ENCODE data around the gene CCL18. TPM values are rescaled to one million over a fixed set of nuclear protein-coding genes. Genes with fewer than 3 reads are reported as not detected.
"Not testable (repeated sequence)": the region's sequence is repeated elsewhere in the genome, so short reads cannot be mapped to it uniquely, and the experiment has no call there.

CCL18 gene
- total RNA-seq, 1 donor from 2014 or later, result not detected

DNA sequence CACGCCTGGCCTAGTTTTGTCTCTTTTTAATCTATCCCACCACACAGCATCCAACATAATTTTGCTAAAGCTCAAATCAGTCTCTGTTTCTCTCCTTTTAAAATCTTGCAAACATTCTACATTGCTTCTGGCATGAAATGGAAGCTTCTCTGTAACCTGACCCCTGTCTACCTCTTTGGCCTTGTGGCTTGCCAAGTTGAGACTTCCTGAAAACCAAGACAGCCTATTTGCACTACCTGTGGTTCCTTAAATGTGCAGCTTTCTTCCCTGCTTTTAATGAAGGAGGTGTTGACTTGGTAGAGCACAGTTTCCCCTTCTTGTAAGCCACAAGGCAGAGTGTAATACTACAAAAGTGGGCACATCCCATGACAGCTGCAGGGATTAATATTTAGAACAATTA lies 31.9 kb downstream of the CCL18 start:
- Mint-ChIP-seq H3K27ac (no peak overlapping the region), H3K9me3 (ENCODE audit: low read depth) (no peaks in the 10 kb centered on the region), H3K36me3 (ENCODE audit: insufficient read depth) (no peaks in the 10 kb centered on the region), H3K27me3 (peaks cover 6% of the 10 kb centered on the region), H3K4me1 (ENCODE audit: low read depth) (no peaks in the 10 kb centered on the region), H3K4me3 (ENCODE audit: low read depth) (no peak overlapping the region)
- no peak for DNase-seq (ENCODE audit: low spot score, unreplicated experiment)
- TF ChIP-seq, protein P1, sequence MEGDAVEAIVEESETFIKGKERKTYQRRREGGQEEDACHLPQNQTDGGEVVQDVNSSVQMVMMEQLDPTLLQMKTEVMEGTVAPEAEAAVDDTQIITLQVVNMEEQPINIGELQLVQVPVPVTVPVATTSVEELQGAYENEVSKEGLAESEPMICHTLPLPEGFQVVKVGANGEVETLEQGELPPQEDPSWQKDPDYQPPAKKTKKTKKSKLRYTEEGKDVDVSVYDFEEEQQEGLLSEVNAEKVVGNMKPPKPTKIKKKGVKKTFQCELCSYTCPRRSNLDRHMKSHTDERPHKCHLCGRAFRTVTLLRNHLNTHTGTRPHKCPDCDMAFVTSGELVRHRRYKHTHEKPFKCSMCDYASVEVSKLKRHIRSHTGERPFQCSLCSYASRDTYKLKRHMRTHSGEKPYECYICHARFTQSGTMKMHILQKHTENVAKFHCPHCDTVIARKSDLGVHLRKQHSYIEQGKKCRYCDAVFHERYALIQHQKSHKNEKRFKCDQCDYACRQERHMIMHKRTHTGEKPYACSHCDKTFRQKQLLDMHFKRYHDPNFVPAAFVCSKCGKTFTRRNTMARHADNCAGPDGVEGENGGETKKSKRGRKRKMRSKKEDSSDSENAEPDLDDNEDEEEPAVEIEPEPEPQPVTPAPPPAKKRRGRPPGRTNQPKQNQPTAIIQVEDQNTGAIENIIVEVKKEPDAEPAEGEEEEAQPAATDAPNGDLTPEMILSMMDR (IDR thresholded peaks at IDR 0.05; ENCODE audit: unreplicated experiment), result no peak

DNA sequence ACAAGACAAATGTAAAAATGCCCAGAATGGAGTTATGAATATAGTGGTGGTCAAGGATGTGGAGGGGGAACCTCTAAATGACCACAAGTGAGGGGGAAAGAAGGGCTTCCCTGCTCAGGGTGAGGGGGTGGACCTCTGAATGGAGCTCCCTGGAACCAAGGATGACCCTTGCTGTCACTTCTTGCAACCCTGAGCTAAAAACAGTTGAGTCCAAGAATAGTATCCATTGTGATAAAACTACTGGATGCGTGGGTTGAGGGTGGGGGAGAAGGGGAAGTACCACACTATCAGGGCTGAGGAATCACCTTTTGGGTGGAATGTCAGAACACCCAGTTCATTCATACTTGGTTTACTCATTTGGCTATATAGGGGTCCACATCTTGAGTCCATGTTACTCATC lies 34.9 kb downstream of the CCL18 start:
- not testable (repeated sequence) for H3K4me3 Mint-ChIP-seq (ENCODE audit: low read depth); DNase-seq (ENCODE audit: low spot score, unreplicated experiment); H3K27ac Mint-ChIP-seq; H3K36me3 Mint-ChIP-seq (ENCODE audit: insufficient read depth); H3K27me3 Mint-ChIP-seq; H3K9me3 Mint-ChIP-seq (ENCODE audit: low read depth); H3K4me1 Mint-ChIP-seq (ENCODE audit: low read depth)

- H3K9me3 Mint-ChIP-seq (ENCODE audit: low read depth); H3K27ac Mint-ChIP-seq; H3K4me1 Mint-ChIP-seq (ENCODE audit: low read depth); H3K36me3 Mint-ChIP-seq (ENCODE audit: insufficient read depth); DNase-seq (ENCODE audit: low spot score, unreplicated experiment); H3K4me3 Mint-ChIP-seq (ENCODE audit: low read depth): not testable (repeated sequence)
- H3K27me3 Mint-ChIP-seq, result peaks cover 23% of the 10 kb centered on the region
Measured at GRCh38 chr17:36103401-36103975, 39.4 kb downstream of the CCL18 start, which contains the start of gene CCL4. Gene CCL4 (plus strand): TSS chr17:36103827. CDS start chr17:36103906, 79 bp downstream.

DNA sequence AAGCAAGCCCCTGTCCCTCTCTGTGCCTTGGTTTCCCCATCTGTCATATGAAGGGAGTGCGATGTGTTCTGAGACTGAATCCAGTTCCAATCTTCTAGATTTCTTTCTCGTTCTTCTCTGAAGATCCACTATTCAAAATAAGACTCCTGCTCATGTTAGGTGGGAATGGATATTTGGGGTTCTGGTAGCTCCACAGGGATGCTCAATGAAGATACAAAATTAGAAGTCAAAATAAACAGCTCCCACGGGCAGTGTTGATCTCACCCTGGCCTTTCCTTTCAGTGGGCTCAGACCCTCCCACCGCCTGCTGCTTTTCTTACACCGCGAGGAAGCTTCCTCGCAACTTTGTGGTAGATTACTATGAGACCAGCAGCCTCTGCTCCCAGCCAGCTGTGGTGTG lies 40.2 kb downstream of the CCL18 start:
- H3K27ac Mint-ChIP-seq; DNase-seq (ENCODE audit: low spot score, unreplicated experiment); H3K4me3 Mint-ChIP-seq (ENCODE audit: low read depth); H3K36me3 Mint-ChIP-seq (ENCODE audit: insufficient read depth); H3K9me3 Mint-ChIP-seq (ENCODE audit: low read depth); H3K4me1 Mint-ChIP-seq (ENCODE audit: low read depth): not testable (repeated sequence)
- peaks cover 23% of the 10 kb centered on the region for H3K27me3 Mint-ChIP-seq

- TF ChIP-seq, protein P1 (IDR thresholded peaks at IDR 0.05; ENCODE audit: unreplicated experiment), result no peak
- DNase-seq (ENCODE audit: low spot score, unreplicated experiment), result no peak
- H3K4me3 Mint-ChIP-seq (ENCODE audit: low read depth), result no peak overlapping the region
- peaks cover 2% of the 10 kb centered on the region for H3K4me1 Mint-ChIP-seq (ENCODE audit: low read depth)
- no peaks in the 10 kb centered on the region for H3K36me3 Mint-ChIP-seq (ENCODE audit: insufficient read depth)
- no peak overlapping the region for H3K27ac Mint-ChIP-seq
- no peaks in the 10 kb centered on the region for H3K9me3 Mint-ChIP-seq (ENCODE audit: low read depth)
- H3K27me3 Mint-ChIP-seq, result peaks cover 23% of the 10 kb centered on the region
Measured at GRCh38 chr17:36104701-36105181, 40.7 kb downstream of the CCL18 start.

DNA sequence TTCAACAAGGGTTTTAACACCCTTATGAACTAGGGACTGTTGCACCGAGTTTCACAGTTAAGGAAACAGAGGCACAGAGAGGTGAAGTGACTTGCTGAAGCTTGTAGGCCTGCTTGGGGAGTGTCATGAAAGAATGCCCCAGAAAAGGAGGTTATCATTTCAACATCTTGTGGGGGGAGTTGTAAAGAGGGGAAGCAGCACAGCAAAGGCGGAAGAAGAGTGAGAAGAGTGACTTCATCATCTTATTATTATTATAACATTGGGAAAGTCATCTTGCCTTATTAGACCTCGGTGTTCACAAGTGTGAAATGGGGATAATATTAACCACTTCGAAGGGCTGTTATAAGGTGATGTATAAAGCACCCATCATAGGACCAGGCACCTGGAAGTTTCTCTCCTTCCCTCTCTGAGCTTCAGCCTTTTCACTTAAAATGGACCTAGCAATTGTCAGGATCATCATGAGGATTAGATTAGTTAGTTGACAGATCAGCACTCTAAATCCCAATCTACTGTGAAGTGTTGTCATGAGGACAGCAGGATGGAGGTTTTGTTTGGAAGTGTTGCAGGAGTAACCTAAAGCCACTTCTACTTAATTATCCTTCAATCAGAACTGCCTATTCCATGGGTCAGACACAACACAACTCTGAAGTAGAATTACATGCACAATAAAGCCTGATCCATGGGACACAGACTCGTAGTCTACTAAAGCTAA lies 41.9 kb downstream of the CCL18 start:
- H3K27me3 Mint-ChIP-seq, result peaks cover 20% of the 10 kb centered on the region
- H3K36me3 Mint-ChIP-seq (ENCODE audit: insufficient read depth), result no peaks in the 10 kb centered on the region
- H3K4me3 Mint-ChIP-seq (ENCODE audit: low read depth), result no peak overlapping the region
- DNase-seq (ENCODE audit: low spot score, unreplicated experiment), result no peak
- H3K4me1 Mint-ChIP-seq (ENCODE audit: low read depth), result peaks cover 2% of the 10 kb centered on the region
- TF ChIP-seq, protein P1 (IDR thresholded peaks at IDR 0.05; ENCODE audit: unreplicated experiment), result no peak
- H3K9me3 Mint-ChIP-seq (ENCODE audit: low read depth), result peaks cover under 1% of the 10 kb centered on the region
- H3K27ac Mint-ChIP-seq, result no peak overlapping the region

DNA sequence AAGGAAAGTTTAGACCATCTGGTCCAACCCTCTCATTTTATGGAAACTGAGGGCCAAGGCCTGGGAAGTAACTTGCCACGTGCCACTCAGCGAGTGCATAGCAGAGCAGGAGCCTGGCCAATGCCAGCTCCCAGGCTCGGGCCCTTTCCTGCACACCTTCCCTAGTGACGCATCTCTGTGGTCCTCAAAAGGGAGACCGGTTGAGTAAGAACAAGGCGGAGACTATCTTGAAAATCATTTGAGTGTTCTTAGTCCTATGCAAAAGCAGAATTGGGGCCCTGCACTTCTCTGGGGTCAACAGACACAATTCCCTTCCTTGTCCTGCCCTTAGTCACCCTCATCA lies 42.4 kb downstream of the CCL18 start:
- Mint-ChIP-seq H3K27ac (no peak overlapping the region), H3K4me3 (ENCODE audit: low read depth) (no peak overlapping the region)
- DNase-seq (ENCODE audit: low spot score, unreplicated experiment), result no peak

More for the DNA sequence above, 42.4 kb downstream of the CCL18 start:
- peaks cover 4% of the 10 kb centered on the region for H3K9me3 Mint-ChIP-seq (ENCODE audit: low read depth)
- TF ChIP-seq, protein P1 (IDR thresholded peaks at IDR 0.05; ENCODE audit: unreplicated experiment), result no peak
- peaks cover 4% of the 10 kb centered on the region for H3K4me1 Mint-ChIP-seq (ENCODE audit: low read depth)
- H3K36me3 Mint-ChIP-seq (ENCODE audit: insufficient read depth), result no peaks in the 10 kb centered on the region
- H3K27me3 Mint-ChIP-seq, result peaks cover 20% of the 10 kb centered on the region
